Activated CD8-positive, alpha-beta memory T cell treated with anti-CD3 and anti-CD28 coated beads, Interleukin-2, amount 50 U/mL, for 1 hour (primary cell): Measurements from ENCODE around the gene MGAT1.
A peak's percentile ranks its signal among the peaks of the same experiment; 100 is the strongest.
"Not testable (repeated sequence)": the region's sequence is repeated elsewhere in the genome, so short reads cannot be mapped to it uniquely, and the experiment has no call there.

Experiments used
- DNase-seq: peaks from one replicate; pipeline ENCODE4 v3.0.0-alpha.2; 2020; ENCODE audit errors: extremely low read depth

MGAT1 gene

DNA sequence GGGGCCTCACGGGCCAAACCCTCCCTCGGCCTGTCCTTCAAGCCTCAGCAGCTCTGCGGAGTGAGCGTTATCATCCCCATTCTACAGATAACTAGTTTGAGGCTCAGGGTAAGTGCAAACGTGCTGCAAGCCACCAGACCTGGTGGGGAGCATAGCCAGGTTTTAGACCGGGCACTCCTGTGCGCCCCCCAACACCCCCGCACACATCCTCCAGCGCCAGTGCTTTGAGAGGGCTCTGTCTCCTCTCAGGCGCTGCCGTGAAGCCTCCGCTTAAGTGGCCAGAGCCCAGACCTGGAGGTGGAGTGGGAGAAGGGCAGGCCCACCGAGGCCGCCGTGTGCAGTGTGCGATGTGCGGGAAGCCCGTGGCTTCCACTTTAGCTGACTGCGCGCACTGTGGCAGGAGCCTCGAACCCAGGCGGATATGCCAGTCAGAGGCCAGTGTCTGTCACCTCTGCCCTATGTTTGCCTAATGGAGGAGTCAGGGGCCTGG is 1.6 kb upstream of the MGAT1 start:
- no peak for DNase-seq

DNA sequence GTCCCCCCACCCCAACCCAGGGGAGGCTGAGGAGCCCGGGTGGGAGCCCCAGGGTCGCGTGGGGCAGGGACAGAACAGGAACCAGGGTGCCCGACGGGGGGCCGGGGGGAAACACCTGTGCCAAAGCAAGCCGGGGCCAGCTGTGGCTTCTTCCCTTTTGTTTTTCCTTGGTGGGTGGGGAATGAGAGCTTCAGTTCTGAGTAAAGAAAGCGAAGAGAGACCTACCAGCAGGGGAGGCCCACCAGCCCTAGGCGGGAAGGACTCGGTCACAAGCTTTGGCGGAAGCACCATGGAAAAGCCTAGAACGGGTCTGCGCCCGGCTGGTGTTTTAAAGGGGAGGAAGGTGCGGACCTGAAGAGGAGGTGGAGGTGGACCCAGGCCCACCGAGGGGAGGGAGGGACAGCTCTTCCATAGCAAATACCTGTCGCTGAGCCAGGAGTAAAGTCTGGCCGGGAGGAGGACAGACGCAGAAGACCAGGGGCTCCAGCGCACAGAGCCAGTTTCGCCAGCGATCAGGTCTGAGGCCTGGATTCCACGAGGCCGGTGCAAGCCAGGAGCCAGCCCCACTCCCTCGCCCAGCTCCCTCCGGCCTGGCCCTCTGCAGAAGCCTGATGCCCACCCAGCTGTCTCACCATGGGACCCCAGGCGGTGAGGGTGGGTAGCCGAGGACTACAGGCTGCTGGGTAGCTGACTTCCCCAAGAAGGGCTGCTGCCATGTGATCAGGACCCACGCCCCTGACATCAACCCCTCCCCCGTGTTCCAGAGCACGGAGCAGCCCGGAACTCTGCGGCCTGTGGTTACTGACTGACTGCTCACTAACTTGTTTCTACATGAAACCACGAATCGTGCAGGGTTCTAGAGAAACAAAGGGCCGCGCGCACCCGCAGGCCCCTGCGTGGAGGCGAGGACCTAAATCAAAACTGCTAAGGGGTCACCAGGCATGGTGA is 849 bp upstream of the MGAT1 start:
- DNase-seq, result peak; percentile 49

DNA sequence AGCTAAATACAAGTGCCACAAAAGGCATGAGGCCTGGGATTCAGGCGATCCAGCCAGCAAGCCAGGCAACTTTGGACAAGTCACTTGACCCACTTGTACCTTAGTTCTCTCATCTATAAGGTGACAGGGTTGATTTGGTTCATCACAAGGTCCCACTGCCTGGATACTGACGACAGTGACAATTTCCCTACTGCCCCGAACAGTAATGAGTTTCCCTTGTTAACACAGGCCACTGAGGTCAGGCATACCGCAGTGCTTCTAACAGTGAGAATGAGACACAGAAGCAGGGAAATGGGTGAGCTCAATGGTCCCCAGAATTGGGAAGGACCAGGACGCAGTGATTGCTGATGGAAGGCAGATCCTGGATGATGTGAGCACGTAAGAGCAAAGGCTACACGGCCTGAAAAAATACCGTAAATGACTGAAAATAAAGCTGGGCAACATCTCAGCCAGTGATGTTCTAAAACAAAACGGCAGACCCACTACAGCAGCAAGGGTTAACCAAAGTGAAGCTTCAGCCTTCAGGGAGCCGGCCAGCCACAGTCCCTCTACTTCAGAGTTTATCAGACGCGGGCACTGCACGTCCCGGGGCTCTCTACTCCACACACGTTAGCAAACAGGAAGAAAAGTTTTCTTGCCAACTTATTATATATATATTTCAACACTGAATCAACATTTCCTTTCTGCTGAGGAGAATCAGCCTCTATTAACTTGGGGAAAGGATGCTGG is 846 bp downstream of the MGAT1 start:
- no peak for DNase-seq

GRCh38 chr5:180799902-180800801 is 2.5 kb downstream of the MGAT1 start:
- no peak for DNase-seq

- DNase-seq, result no peak
These were observed 3.4 kb downstream of the MGAT1 start for GRCh38 chr5:180799194-180799593.

DNA sequence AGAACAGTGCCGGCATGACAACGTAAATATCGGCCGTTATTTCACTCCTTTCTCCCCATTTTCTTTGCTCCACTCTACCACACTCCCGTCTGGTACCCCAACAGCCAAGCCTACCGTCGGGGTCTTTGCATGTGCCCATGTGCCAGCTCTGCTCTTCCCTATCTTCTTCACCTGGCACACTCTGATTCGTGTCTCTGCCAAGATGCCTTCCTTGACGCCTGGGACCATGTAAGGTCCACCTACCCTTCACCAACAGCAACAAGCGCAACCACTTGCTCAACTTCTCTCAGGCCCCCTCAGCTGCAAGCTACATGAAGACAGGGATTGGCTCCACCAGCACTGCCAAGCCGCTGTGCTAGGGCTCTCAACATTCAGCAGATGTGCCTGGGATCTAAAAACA is 4.4 kb downstream of the MGAT1 start:
- DNase-seq, result no peak

DNA sequence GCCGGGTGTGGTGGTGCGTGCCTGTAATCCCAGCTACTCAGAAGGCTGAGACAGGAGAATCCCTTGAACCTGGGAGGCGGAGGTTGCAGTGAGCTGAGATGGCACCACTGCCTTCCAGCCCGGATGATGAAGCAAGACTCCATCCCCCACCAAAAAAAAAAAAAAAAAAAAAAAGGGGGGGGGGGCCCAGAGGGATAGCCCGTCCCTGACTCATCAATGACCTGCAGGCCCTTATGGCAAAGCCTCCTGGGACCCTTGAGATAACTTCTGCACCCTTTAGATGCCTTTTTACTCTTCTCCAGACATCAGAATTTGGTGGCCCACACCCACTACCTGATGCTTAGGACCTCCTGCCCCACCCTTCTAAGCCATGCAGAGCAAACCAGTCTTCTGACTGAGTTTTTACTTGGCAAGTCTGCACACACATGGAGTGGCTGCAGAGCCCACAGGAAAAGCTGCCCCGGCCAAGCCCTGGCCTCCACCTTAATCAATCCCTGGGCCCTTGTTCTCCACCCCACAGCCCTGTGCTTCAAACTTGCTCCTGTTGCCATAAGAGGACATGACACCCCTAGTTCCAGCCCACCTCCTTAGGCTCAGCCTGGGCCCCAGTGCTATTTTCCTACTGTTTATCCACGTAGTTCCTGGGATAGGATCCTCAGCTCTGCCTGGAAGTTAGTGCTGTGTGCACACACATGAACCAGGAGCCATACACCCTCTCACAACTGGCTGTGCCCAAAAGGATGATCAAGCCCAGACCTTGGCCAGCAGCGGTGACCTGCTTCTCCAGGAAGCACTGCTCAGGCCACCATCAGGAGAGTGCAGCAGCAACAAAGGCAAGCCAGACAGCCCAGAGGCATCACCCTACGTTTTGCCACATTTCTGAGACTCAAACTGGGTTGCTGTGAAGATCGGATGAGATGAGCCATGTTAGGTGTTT is 5.1 kb downstream of the MGAT1 start:
- DNase-seq, result no peak

GRCh38 chr5:180795771-180796313 is 6.8 kb downstream of the MGAT1 start:
- DNase-seq, result no peak

- no peak for DNase-seq
These were observed 9.7 kb downstream of the MGAT1 start for GRCh38 chr5:180792965-180793287.

GRCh38 chr5:180792287-180792964 is 10.2 kb downstream of the MGAT1 start:
- no peak for DNase-seq

GRCh38 chr5:180791611-180792213 is 10.9 kb downstream of the MGAT1 start:
- no peak for DNase-seq

DNA sequence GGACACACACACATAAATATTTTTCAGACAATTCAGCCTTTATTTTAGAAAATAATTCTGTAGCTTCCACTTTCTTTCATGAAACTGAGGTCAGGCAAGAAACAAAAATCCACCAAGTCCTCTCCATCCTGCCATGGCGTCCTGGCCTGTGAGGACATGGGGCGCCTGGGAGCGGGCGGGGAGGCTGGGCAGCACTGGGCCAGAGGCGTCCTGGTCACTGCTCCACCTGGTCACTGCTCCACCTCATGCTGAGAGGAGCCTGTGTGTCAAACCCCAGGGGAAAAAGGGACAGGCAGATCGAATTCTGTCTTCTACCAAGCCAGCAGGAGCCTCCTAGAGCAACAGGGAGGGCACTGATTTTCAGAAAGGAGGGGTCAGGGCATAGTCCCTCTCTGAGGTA is 12.1 kb downstream of the MGAT1 start:
- DNase-seq, result no peak

- DNase-seq, result no peak
These were observed 12.6 kb downstream of the MGAT1 start for GRCh38 chr5:180790020-180790419.

DNA sequence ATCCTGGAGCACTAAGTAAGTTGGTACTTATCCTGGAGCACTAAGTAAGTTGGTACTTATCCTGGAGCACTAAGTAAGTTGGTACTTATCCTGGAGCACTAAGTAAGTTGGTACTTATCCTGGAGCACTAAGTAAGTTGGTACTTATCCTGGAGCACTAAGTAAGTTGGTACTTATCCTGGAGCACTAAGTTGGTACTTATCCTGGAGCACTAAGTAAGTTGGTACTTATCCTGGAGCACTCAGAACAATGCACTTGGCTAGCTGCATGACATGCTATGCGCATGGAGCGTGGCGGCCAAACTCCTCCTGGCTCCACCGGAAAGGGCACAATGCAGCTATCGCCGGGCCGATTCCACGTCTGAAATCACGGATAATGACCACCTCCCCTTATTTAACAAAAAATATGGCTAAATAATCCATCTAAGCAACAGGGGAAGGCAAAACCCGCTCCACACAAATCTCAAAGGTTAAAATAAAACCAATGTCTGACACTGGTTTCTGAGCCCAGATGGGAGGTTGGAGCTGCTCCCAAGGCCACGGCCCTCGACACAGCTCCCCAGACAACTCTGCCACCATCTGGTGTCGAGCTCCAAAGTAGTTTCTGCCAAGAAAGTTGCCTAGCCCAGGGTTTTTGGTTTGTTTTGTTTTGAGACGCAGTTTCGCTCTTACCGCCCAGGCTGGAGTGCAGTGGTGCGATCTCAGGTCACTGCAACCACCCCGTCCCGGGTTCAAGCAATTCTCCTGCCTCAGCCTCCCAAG is 13.8 kb downstream of the MGAT1 start:
- DNase-seq, result not testable (repeated sequence)

DNA sequence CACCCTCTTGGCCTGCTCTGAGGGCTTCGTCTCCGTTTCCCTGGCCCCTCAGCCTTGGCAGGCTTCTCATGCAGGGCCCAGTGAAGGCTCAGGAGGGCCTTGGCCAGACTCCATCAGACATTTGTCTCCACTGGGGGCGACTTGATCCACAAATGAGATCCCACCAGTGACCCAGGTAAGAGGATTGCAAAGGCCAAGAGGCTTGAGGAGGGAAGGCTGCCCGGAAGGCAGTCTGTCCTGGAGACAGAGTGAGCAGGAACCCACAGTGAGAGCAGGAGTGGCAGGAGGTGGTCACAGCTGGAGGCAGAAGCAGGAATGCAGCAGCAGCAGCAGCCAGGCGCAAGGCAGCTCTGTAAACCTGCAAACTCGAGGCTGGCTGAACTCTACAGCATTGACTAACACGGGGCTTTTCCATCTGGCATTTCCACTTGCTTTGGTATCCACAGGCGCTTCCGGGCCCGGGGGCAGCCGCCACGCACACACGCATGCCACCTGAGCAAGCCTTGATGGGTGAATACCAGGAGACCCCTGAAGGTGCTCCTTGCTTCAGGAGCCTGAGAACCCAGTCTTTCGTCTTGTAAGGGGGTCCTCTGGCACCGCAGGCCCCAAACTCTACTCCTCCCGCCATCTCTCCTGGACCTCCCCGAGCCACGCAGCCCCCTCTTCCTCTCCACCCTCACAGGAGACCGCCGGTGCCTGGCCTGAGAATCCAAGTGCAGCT is 14.7 kb downstream of the MGAT1 start:
- DNase-seq, result no peak

GRCh38 chr5:180786531-180787398 is 15.8 kb downstream of the MGAT1 start:
- no peak for DNase-seq

- no peak for DNase-seq
These were observed 16.8 kb downstream of the MGAT1 start for GRCh38 chr5:180785794-180786221.
